Body of pancreas (tissue), 4 donors: ENCODE measurements around the gene SEM1. TPM values are rescaled to one million over a fixed set of nuclear protein-coding genes. Genes with fewer than 3 reads are reported as not detected.
"Not testable (repeated sequence)": the region's sequence is repeated elsewhere in the genome, so short reads cannot be mapped to it uniquely, and the experiment has no call there.

Experiments
- ATAC-seq: fragments of 150-250 bp; one replicate; pipeline ENCODE4 v1.9.1; 2016
- DNase-seq, 4 donors: peaks; one replicate each; pipeline ENCODE4 v3.0.0-alpha.2; 2019
- H3K27ac ChIP-seq, 4 donors: fragments of 200-600 bp; sonication (generic); 1 replicate in 3 of 4; 2 replicates in 1 of 4; pipeline versions ENCODE4 v1.5.1 to v1.6.1; 2016 to 2019; ENCODE audit warnings: mild to moderate bottlenecking in 1 of 4, mixed read lengths in 1 of 4, moderate library complexity in 1 of 4
- H3K27me3 ChIP-seq, 2 donors: fragments of 200-600 bp; sonication (generic); one replicate each; pipeline ENCODE4 v1.6.0; 2016; ENCODE audit warnings: mild to moderate bottlenecking in 1 of 2
- H3K36me3 ChIP-seq, 2 donors: fragments of 200-600 bp; sonication (generic); replicated peaks in 1 of 2; 2 replicates each; pipeline ENCODE4 v1.5.1; 2016; ENCODE audit warnings: low read depth in 2 of 2; ENCODE audit not compliant: insufficient read depth in 1 of 2
- H3K4me1 ChIP-seq: fragments of 200-600 bp; sonication (generic); one replicate; pipeline ENCODE4 v1.6.0; 2016
- H3K4me3 ChIP-seq, 2 donors: fragments of 200-600 bp; sonication (generic); 1 replicate in 1 of 2; 2 replicates in 1 of 2; pipeline ENCODE4 v1.5.1; 2016 to 2019
- H3K9me3 ChIP-seq, 3 donors: fragments of 200-600 bp; sonication (generic); 1 replicate in 2 of 3; 2 replicates in 1 of 3; pipeline ENCODE4 v1.5.1; 2016
- POLR2A ChIP-seq, 3 donors: fragments of 450-650 bp; IDR thresholded peaks; one replicate each; pipeline ENCODE4 v1.6.1; 2016; ENCODE audit warnings: antibody characterized with exemption in 3 of 3, mild to moderate bottlenecking in 2 of 3
- WGBS, 2 donors: methylation state at CpG; one replicate each; pipeline ENCODE4 v1.1.5; 2017; 5-methylcytosine and 5-hydroxymethylcytosine counted together
- intact Hi-C: fragments of 100-400 bp; cut with DNase I; formaldehyde crosslinking; loops from one replicate; pipeline ENCODE4 v1.15.1; 2023
- total RNA-seq, 2 donors: library from RNA; depleted of rRNA; stranded (reverse); fragments of >200 nt; gene quantifications; one replicate each; pipeline ENCODE4 v1.1.0, GENCODE V29; 2016
- TF ChIP-seq, protein P1 (sequence below), 7 experiments: fragments of 450-650 bp in 4 of 7; fragments of 200-600 bp in 3 of 7; sonication (generic) in 3 of 7; IDR thresholded peaks; one replicate each; pipeline ENCODE4 v1.5.1; 2016 to 2019; ENCODE audit warnings: antibody characterized with exemption in 7 of 7

SEM1 gene
- total RNA-seq, 2 donors from 2014 or later, result 6.6 to 19.7 TPM

DNA sequence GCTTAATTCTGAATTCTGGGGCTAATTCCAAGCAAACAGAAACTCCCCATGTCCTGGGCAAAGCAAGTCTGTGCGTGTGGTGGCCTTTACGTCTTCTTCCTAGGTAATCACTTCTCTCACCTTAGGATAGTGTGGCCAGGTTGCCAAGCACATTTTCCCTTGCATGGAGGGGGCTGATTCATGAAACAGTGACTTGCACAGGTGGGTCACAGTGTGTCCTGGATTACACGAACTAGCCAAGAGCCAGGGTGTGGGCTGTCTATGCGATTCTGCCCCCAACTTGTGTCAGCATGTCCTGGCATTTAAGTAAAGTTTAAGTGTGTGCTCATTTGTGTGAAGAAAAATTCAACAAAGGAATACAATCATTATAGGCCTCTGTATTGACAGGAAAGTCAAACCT lies 18.5 kb upstream of the SEM1 start:
- H3K27me3 ChIP-seq, result no peaks in the 10 kb centered on the region
- no peaks in the 10 kb centered on the region for H3K4me1 ChIP-seq
- ATAC-seq (no peak), DNase-seq (no peak)
- TF ChIP-seq, protein P1, sequence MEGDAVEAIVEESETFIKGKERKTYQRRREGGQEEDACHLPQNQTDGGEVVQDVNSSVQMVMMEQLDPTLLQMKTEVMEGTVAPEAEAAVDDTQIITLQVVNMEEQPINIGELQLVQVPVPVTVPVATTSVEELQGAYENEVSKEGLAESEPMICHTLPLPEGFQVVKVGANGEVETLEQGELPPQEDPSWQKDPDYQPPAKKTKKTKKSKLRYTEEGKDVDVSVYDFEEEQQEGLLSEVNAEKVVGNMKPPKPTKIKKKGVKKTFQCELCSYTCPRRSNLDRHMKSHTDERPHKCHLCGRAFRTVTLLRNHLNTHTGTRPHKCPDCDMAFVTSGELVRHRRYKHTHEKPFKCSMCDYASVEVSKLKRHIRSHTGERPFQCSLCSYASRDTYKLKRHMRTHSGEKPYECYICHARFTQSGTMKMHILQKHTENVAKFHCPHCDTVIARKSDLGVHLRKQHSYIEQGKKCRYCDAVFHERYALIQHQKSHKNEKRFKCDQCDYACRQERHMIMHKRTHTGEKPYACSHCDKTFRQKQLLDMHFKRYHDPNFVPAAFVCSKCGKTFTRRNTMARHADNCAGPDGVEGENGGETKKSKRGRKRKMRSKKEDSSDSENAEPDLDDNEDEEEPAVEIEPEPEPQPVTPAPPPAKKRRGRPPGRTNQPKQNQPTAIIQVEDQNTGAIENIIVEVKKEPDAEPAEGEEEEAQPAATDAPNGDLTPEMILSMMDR (IDR thresholded peaks at IDR 0.05), result no peak
- TF ChIP-seq POLR2A (IDR thresholded peaks at IDR 0.05), result no peak
- H3K27ac ChIP-seq, result no peak overlapping the region
- no peaks in the 10 kb centered on the region for H3K36me3 ChIP-seq
- H3K4me3 ChIP-seq, result no peak overlapping the region
- WGBS, 2 donors, result 79% methylated on average over 4 of the region's 4 CpGs
- no peaks in the 10 kb centered on the region for H3K9me3 ChIP-seq
- intact Hi-C loops, result no loop called here

DNA sequence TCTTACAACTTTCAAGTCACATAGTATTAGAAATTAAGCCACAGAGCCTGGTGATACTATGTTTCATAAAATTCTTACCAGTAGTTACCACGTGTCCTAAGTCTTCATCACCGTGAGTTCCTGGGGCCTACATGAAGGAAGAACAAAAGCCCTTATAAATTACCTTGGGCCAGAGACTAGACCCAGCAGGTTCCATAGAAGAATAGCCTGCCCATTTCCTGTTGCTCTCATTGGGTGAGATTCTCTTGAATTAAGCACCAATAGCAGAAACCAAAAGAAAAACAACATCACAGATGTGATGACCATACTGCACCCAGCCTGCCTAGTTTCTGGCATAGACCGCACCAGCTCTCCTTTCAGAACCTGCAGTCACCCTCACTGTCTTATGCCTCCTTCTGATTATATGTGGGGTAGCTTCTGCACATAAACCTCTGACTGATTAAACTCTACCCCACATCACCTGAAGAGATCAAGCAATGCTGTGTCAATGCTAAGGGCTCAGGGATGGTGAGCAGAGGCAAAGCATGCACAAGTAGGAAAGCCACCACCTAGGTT lies 18.0 kb upstream of the SEM1 start:
- DNase-seq, result no peak
- no peaks in the 10 kb centered on the region for H3K36me3 ChIP-seq
- no peak overlapping the region for H3K27ac ChIP-seq
- ATAC-seq, result no peak
- no peaks in the 10 kb centered on the region for H3K9me3 ChIP-seq
- TF ChIP-seq, protein P1 (IDR thresholded peaks at IDR 0.05), result no peak
- no peak for TF ChIP-seq POLR2A (IDR thresholded peaks at IDR 0.05)
- no peaks in the 10 kb centered on the region for H3K4me1 ChIP-seq
- intact Hi-C loops, result no loop called here
- no peak overlapping the region for H3K4me3 ChIP-seq
- no peaks in the 10 kb centered on the region for H3K27me3 ChIP-seq
- 82 to 85% methylated on average over 3 of the region's 3 CpGs for WGBS, 2 donors

DNA sequence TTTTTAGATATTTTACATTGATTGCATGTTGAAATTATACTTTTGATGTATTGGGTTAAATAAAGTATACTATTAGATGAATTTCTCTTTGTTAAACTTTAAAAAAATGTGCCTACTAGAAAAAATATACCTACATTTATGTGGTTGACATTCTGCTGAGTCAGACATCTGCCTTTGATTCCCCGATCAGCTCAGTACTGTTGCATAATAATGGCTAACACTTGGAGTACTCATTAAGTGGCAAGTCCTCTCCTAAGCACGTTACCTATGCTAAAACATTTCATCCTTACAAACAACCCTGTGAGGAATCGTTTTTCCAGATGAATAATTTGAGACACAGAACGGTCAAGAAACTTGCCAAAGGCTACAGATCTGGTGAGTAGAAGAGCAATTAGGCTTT lies 14.0 kb upstream of the SEM1 start:
- Histone ChIP-seq H3K4me1 (no peaks in the 10 kb centered on the region), H3K27me3 (no peaks in the 10 kb centered on the region), H3K36me3 (no peaks in the 10 kb centered on the region), H3K27ac (no peak overlapping the region), H3K9me3 (no peaks in the 10 kb centered on the region), H3K4me3 (no peak overlapping the region)
- 24 to 46% methylated on average over 4 of the region's 4 CpGs for WGBS, 2 donors
- intact Hi-C loops, result no loop called here
- ATAC-seq, result no peak
- no peak for TF ChIP-seq POLR2A (IDR thresholded peaks at IDR 0.05)
- TF ChIP-seq, protein P1 (IDR thresholded peaks at IDR 0.05), result no peak
- DNase-seq, result no peak

DNA sequence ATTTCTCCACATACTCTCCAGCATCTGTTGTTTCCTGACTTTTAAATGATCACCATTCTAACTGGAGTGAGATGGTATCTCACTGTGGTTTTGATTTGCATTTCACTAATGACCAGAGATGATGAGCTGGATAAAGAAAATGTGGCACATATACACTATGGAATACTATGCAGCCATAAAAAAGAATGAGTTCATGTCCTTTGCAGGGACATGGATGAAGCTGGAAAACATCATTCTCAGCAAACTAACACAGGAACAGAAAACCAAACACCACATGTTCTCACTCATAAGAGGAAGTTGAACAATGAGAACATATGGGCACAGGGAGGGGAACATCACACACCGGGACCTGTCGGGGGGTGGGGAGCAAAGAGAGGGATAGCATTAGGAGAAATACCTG lies 13.3 kb upstream of the SEM1 start:
- ATAC-seq, H3K27me3 ChIP-seq, H3K4me3 ChIP-seq, intact Hi-C loops, H3K36me3 ChIP-seq, H3K27ac ChIP-seq, H3K9me3 ChIP-seq, H3K4me1 ChIP-seq, DNase-seq: not testable (repeated sequence)
- 73 to 83% methylated on average over 2 of the region's 2 CpGs for WGBS, 2 donors

DNA sequence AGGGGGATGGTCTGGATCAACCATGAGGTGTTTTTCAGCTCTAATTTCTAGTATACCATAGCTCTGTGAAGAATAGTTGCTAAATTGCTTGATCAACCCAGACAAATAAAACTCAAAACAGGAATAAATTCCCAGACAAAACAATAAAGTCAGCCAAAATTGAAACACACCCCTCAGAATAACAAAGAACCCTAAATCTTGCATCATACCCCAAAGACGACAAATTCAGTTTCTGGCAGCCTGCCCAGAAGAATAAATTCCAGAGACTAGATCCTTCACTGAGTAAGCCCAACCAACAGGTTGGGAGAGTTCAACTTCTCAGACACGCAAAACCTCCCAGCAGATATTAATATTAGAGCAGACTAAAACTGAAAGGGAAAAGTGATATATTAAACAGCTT lies 11.2 kb upstream of the SEM1 start:
- no peak overlapping the region for H3K4me3 ChIP-seq
- no peaks in the 10 kb centered on the region for H3K27me3 ChIP-seq
- 24 to 38% methylated on average over 2 of the region's 2 CpGs for WGBS, 2 donors
- no peaks in the 10 kb centered on the region for H3K4me1 ChIP-seq
- no peak for TF ChIP-seq POLR2A (IDR thresholded peaks at IDR 0.05)
- TF ChIP-seq, protein P1 (IDR thresholded peaks at IDR 0.05), result no peak
- no peaks in the 10 kb centered on the region for H3K9me3 ChIP-seq
- no peak for DNase-seq
- H3K27ac ChIP-seq, result no peak overlapping the region
- no peaks in the 10 kb centered on the region for H3K36me3 ChIP-seq
- ATAC-seq, result no peak
- intact Hi-C loops, result no loop called here
